B cell (primary cell): Measurements from ENCODE around the gene GPHN. TPM values are rescaled to one million over a fixed set of nuclear protein-coding genes. Genes with fewer than 3 reads are reported as not detected.

Experiments used
- ATAC-seq: fragments of 200-7000 bp; cut with Tn5 transposase; one replicate; pipeline ENCODE4 v1.10.0; 2021; ENCODE audit warnings: low read depth, mild to moderate bottlenecking, moderate number of reproducible peaks, moderate library complexity
- CTCF ChIA-PET: fragments of 350-600 bp; sonication (Branson Sonifier 250); formaldehyde crosslinking; loops from one replicate; lab custom pipeline; 2021; ENCODE audit warnings: antibody characterized with exemption, inconsistent platforms; lab: Charles Lee
- POLR2A ChIA-PET: fragments of 350-600 bp; sonication (Branson Sonifier 250); formaldehyde crosslinking; loops from one replicate; lab custom pipeline; 2021; ENCODE audit warnings: antibody characterized with exemption; lab: Charles Lee
- DNase-seq: peaks from one replicate; pipeline ENCODE4 v3.0.0; 2013
- H2AFZ ChIP-seq: 2 replicates; pipeline ENCODE4 v1.6.1; 2012; ENCODE audit warnings: mild to moderate bottlenecking, low read depth, low read length; ENCODE audit not compliant: insufficient read depth, poor library complexity, severe bottlenecking
- H3K27ac ChIP-seq, 2 donors: 1 replicate in 1 of 2; 2 replicates in 1 of 2; pipeline ENCODE4 v1.5.1; 2012 to 2013; ENCODE audit warnings: low read length in 2 of 2, mild to moderate bottlenecking in 2 of 2, moderate library complexity in 1 of 2
- H3K27me3 ChIP-seq, 4 experiments: fragments of 200-600 bp in 1 of 4; sonication (generic) in 1 of 4; replicated peaks in 1 of 4; 1 replicate in 2 of 4; 2 replicates in 2 of 4; pipeline versions ENCODE4 v1.6.1 to v1.7.0; 2013 to 2016; ENCODE audit warnings: low read length in 3 of 4, mild to moderate bottlenecking in 2 of 4, mixed read lengths in 1 of 4, moderate library complexity in 1 of 4; ENCODE audit not compliant: insufficient read depth in 4 of 4, control insufficient read depth in 3 of 4; ENCODE audit errors: control extremely low read depth in 1 of 4
- H3K36me3 ChIP-seq, 2 experiments: replicated peaks in 1 of 2; 1 replicate in 1 of 2; 2 replicates in 1 of 2; pipeline versions ENCODE4 v1.6.1 to v1.7.1; 2013; ENCODE audit warnings: low read length in 1 of 2; ENCODE audit not compliant: insufficient read depth in 2 of 2, control insufficient read depth in 1 of 2; ENCODE audit errors: control extremely low read depth in 1 of 2, extremely low read depth in 1 of 2
- H3K4me1 ChIP-seq, 2 donors: fragments of 200-600 bp in 1 of 2; sonication (generic) in 1 of 2; 1 replicate in 1 of 2; 2 replicates in 1 of 2; pipeline versions ENCODE4 v1.5.1 to v1.6.1; 2013 to 2017; ENCODE audit warnings: low read length in 2 of 2; ENCODE audit not compliant: control insufficient read depth in 2 of 2, insufficient read depth in 2 of 2
- H3K4me2 ChIP-seq: replicated peaks from 2 replicates; pipeline ENCODE3; 2012; ENCODE audit warnings: mild to moderate bottlenecking, low read depth, low read length; ENCODE audit not compliant: poor library complexity, severe bottlenecking
- H3K4me3 ChIP-seq, 5 experiments: fragments of 200-600 bp in 1 of 5; sonication (generic) in 1 of 5; 1 replicate in 3 of 5; 2 replicates in 2 of 5; pipeline versions ENCODE4 v1.5.1 to v1.7.0; 2011 to 2016; ENCODE audit warnings: low read length in 4 of 5, mild to moderate bottlenecking in 4 of 5, low read depth in 2 of 5, control low read depth in 1 of 5, moderate library complexity in 1 of 5; ENCODE audit not compliant: insufficient read depth in 1 of 5; ENCODE audit errors: control extremely low read depth in 1 of 5, extremely low read depth in 1 of 5
- H3K79me2 ChIP-seq: fragments of 200-600 bp; sonication (generic); one replicate; pipeline ENCODE4 v1.6.0; 2016; ENCODE audit warnings: low read length; ENCODE audit not compliant: control insufficient read depth, insufficient read depth
- H3K9ac ChIP-seq: fragments of 200-600 bp; sonication (generic); 2 replicates; pipeline ENCODE4 v1.6.1; 2017; ENCODE audit warnings: mild to moderate bottlenecking, low read length, moderate library complexity
- H3K9me3 ChIP-seq, 3 donors: one replicate each; pipeline versions ENCODE4 v1.6.1 to v1.7.1; 2013; ENCODE audit warnings: low read length in 2 of 3; ENCODE audit not compliant: control insufficient read depth in 2 of 3, insufficient read depth in 1 of 3; ENCODE audit errors: control extremely low read depth in 1 of 3
- H4K20me1 ChIP-seq: 2 replicates; pipeline ENCODE4 v1.6.0; 2012; ENCODE audit warnings: mild to moderate bottlenecking, low read length; ENCODE audit not compliant: insufficient read depth, control insufficient read depth, poor library complexity, severe bottlenecking
- H3K27ac Mint-ChIP-seq: one replicate; pipeline ENCODE4 v1.8.0; 2021; ENCODE audit warnings: mixed read lengths
- H3K27me3 Mint-ChIP-seq: one replicate; pipeline ENCODE4 v1.8.0; 2021; ENCODE audit warnings: mixed read lengths
- H3K4me1 Mint-ChIP-seq: one replicate; pipeline ENCODE4 v1.8.0; 2021; ENCODE audit warnings: mixed read lengths
- H3K4me3 Mint-ChIP-seq: one replicate; pipeline ENCODE4 v1.8.0; 2021; ENCODE audit warnings: mixed read lengths
- H3K9me3 Mint-ChIP-seq: one replicate; pipeline ENCODE4 v1.8.0; 2022; ENCODE audit warnings: mixed read lengths; ENCODE audit not compliant: insufficient read depth
- EZH2 ChIP-seq: IDR thresholded peaks from 2 replicates; pipeline ENCODE4 v1.6.1; 2012; ENCODE audit warnings: borderline replicate concordance, low read depth, mild to moderate bottlenecking, moderate library complexity, low read length; ENCODE audit not compliant: insufficient read depth, poor library complexity, severe bottlenecking
- intact Hi-C: fragments of 100-400 bp; cut with micrococcal nuclease; formaldehyde crosslinking; loops from one replicate; pipeline ENCODE4 v1.10.0; 2022
- polyA plus RNA-seq: library from polyadenylated mRNA; depleted of rRNA; stranded (reverse); fragments of >200 nt; gene quantifications from 2 replicates; pipeline ENCODE4 v1.2.3, GENCODE V29; 2012
- total RNA-seq, 2 donors: library from RNA; stranded (reverse); fragments of 120-200 nt in 1 of 2; gene quantifications; 1 replicate in 1 of 2; 2 replicates in 1 of 2; pipeline versions ENCODE4 v1.2.3 to v1.2.4, GENCODE V29; 2013 to 2022
- TF ChIP-seq, protein P1 (sequence below): fragments of 200-600 bp; IDR thresholded peaks from one replicate; pipeline ENCODE4 v1.8.0; 2022; ENCODE audit warnings: antibody characterized with exemption, mild to moderate bottlenecking

The GPHN gene
- total and polyA plus RNA-seq, 2 donors (not counting 1 experiment from before 2014, with no cell fraction given), result 3.4 to 18.0 TPM

DNA sequence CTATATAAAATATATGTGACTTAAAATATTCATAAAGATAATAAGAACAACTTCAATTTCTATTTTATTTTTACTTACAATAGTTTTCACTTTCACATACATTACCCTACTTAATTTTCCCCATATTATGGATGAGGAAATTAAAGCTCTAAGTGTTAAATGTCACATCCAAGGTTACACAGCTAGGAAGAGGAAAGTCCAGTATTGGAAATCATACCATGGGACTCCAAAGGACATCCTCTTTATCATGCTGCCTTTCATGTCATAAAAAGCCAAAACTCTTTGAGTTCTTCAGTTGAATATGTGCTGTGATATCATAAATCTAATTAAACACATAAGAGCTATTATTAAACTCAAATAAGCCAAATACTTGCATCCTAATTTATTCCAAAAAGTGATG is 508.9 kb downstream of the GPHN start:
- H4K20me1 ChIP-seq, result no peaks in the 10 kb centered on the region
- DNase-seq (no peak), ATAC-seq (no peak)
- intact Hi-C loops, result no loop called here
- CTCF ChIA-PET, result no interaction called here
- no peak overlapping the region for H3K4me2 ChIP-seq
- no peak overlapping the region for H3K9ac ChIP-seq
- no peaks in the 10 kb centered on the region for H3K36me3 ChIP-seq
- no peak overlapping the region for H2AFZ ChIP-seq
- no peak overlapping the region for H3K27ac ChIP-seq
- Mint-ChIP-seq H3K4me1 (peaks cover 15% of the 10 kb centered on the region), H3K9me3 (no peaks in the 10 kb centered on the region), H3K27ac (no peak overlapping the region), H3K27me3 (no peaks in the 10 kb centered on the region), H3K4me3 (no peak overlapping the region)
- peaks cover 2 to 4% of the 10 kb centered on the region in 2 donors for H3K4me1 ChIP-seq
- H3K79me2 ChIP-seq, result no peaks in the 10 kb centered on the region
- no peaks in the 10 kb centered on the region for H3K9me3 ChIP-seq
- POLR2A ChIA-PET, result no interaction called here
- TF ChIP-seq EZH2, result no peak
- TF ChIP-seq, protein P1, sequence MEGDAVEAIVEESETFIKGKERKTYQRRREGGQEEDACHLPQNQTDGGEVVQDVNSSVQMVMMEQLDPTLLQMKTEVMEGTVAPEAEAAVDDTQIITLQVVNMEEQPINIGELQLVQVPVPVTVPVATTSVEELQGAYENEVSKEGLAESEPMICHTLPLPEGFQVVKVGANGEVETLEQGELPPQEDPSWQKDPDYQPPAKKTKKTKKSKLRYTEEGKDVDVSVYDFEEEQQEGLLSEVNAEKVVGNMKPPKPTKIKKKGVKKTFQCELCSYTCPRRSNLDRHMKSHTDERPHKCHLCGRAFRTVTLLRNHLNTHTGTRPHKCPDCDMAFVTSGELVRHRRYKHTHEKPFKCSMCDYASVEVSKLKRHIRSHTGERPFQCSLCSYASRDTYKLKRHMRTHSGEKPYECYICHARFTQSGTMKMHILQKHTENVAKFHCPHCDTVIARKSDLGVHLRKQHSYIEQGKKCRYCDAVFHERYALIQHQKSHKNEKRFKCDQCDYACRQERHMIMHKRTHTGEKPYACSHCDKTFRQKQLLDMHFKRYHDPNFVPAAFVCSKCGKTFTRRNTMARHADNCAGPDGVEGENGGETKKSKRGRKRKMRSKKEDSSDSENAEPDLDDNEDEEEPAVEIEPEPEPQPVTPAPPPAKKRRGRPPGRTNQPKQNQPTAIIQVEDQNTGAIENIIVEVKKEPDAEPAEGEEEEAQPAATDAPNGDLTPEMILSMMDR, result no peak
- H3K4me3 ChIP-seq, result no peak overlapping the region
- H3K27me3 ChIP-seq, result no peaks in the 10 kb centered on the region

DNA sequence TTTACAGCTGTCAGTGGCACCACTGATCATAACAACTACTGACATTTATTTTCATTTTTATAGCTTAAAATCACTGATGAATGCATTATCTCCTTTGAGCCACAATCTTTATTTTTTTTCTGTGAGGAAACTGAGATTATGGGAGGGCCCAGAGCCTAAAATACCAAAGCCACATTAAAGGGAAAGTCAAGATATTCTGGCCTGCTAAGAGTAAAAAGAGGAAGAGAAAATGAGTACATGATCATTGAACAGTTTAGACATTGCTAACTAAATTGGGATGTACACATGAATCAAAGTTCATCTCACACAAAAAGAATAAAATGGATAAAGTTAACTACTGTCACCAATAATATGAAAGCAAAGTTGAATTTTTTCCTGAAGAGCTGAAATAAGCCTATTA is 510.8 kb downstream of the GPHN start:
- CTCF ChIA-PET, result interaction anchor here (0.7 kb wide), 1 partner anchor 659 kb away, joined by 3 read pairs; no protein-coding TSS in a partner anchor
- Histone ChIP-seq H3K27me3 (no peaks in the 10 kb centered on the region), H3K79me2 (no peaks in the 10 kb centered on the region), H3K36me3 (no peaks in the 10 kb centered on the region), H3K4me1 (peaks cover 2 to 4% of the 10 kb centered on the region in 2 donors), H3K4me2 (no peak overlapping the region), H3K9ac (no peak overlapping the region), H3K27ac (no peak overlapping the region), H3K9me3 (peaks cover 0 to 2% (median 0%) of the 10 kb centered on the region in 3 donors), H3K4me3 (no peak overlapping the region), H4K20me1 (no peaks in the 10 kb centered on the region), H2AFZ (no peak overlapping the region)
- no peak overlapping the region for H3K4me3 Mint-ChIP-seq
- no peaks in the 10 kb centered on the region for H3K9me3 Mint-ChIP-seq
- POLR2A ChIA-PET, result no interaction called here
- intact Hi-C loops, result no loop called here
- ATAC-seq (no peak), DNase-seq (no peak)
- H3K4me1 Mint-ChIP-seq, result peaks cover 15% of the 10 kb centered on the region
- H3K27me3 Mint-ChIP-seq, result no peaks in the 10 kb centered on the region
- no peak overlapping the region for H3K27ac Mint-ChIP-seq
- no peak for TF ChIP-seq EZH2
- TF ChIP-seq, protein P1, result no peak
